ENCODE measurements around the gene FHIT.

DNA sequence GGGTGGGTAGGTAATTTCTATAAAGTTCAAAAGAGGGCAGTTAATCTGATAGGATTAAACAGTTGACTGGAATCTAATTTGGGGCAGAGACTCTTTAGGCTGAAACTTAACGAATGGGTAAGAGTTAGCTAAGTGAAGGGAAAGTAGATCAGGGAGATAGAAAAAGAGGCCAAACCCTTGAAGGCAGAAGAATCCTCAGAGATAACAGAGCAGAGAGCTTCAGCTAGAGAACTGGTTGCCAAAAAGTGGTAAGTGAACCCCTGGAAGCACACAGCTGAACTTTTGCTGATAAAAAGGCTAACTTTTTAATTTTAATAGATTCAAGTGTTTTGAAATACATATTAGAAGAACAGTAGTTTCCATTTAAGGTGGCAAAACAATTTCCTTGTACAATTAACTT lies 99.2 kb downstream of the FHIT start:
- no peak for TF ChIP-seq POLR2AphosphoS5 (IDR thresholded peaks at IDR 0.05; ENCODE audit: low read depth, low read length)
- no peak for TF ChIP-seq POLR2A (IDR thresholded peaks at IDR 0.05; ENCODE audit: low read depth, low read length)
- TF ChIP-seq TAF1 (IDR thresholded peaks at IDR 0.05; ENCODE audit: borderline replicate concordance, low read depth, low read length) = no peak

Data from GM12892 (cell line).